Stimulated activated CD4-positive, alpha-beta T cell treated with anti-CD3 and anti-CD28 coated beads, Interleukin-12 subunit alpha, Interleukin-12 subunit beta, amount 100 ng/mL, for 4 hours (primary cell): Measurements from ENCODE around the gene GRIK5.
"Not testable (repeated sequence)": the region's sequence is repeated elsewhere in the genome, so short reads cannot be mapped to it uniquely, and the experiment has no call there.

ENCODE experiments used
- DNase-seq: peaks from one replicate; pipeline ENCODE4 v3.0.0-alpha.2; 2020

GRIK5 gene

GRCh38 chr19:42069619-42070351 is at the start of gene GRIK5:
Gene GRIK5, minus strand, starts transcription at chr19:42070206. Its CDS starts 4,436 bp downstream, at chr19:42065770.
- no peak for DNase-seq

- no peak for DNase-seq
Observed at GRCh38 chr19:42117076-42117475, 47.1 kb upstream of the GRIK5 start.

- DNase-seq, result no peak
Observed at GRCh38 chr19:42116308-42117075, 46.5 kb upstream of the GRIK5 start.

GRCh38 chr19:42115705-42116104 is 45.7 kb upstream of the GRIK5 start:
- DNase-seq, result no peak

GRCh38 chr19:42115219-42115618 is 45.2 kb upstream of the GRIK5 start:
- no peak for DNase-seq

GRCh38 chr19:42114412-42114811 is 44.4 kb upstream of the GRIK5 start:
- no peak for DNase-seq

- DNase-seq, result no peak
Observed at GRCh38 chr19:42113641-42114348, 43.8 kb upstream of the GRIK5 start.

GRCh38 chr19:42111811-42112210 is 41.8 kb upstream of the GRIK5 start:
- no peak for DNase-seq

- DNase-seq, result no peak
Observed at GRCh38 chr19:42111384-42111783, 41.4 kb upstream of the GRIK5 start.

- DNase-seq, result no peak
Observed at GRCh38 chr19:42110658-42111057, 40.7 kb upstream of the GRIK5 start.

- DNase-seq, result no peak
Observed at GRCh38 chr19:42109896-42110295, 39.9 kb upstream of the GRIK5 start.

- DNase-seq, result peak; percentile 87
Observed at GRCh38 chr19:42108527-42109389, 38.8 kb upstream of the GRIK5 start.

GRCh38 chr19:42105368-42105767 is 35.4 kb upstream of the GRIK5 start:
- DNase-seq, result no peak

- DNase-seq, result no peak
Observed at GRCh38 chr19:42102877-42103276, 32.9 kb upstream of the GRIK5 start.

- DNase-seq, result not testable (repeated sequence)
Observed at GRCh38 chr19:42100241-42100640, 30.2 kb upstream of the GRIK5 start.

GRCh38 chr19:42099336-42099925 is 29.4 kb upstream of the GRIK5 start:
- DNase-seq, result no peak

- no peak for DNase-seq
Observed at GRCh38 chr19:42098781-42099180, 28.8 kb upstream of the GRIK5 start.

- no peak for DNase-seq
Observed at GRCh38 chr19:42097461-42097860, 27.5 kb upstream of the GRIK5 start.

- DNase-seq, result no peak
Observed at GRCh38 chr19:42096255-42096837, 26.3 kb upstream of the GRIK5 start.

GRCh38 chr19:42095814-42096230 is 25.8 kb upstream of the GRIK5 start:
- DNase-seq, result no peak

- DNase-seq, result no peak
Observed at GRCh38 chr19:42095142-42095813, 25.3 kb upstream of the GRIK5 start.
